GM19240 (cell line): ENCODE results near the gene CCBE1.

ENCODE experiments used
- DNase-seq: peaks from one replicate; pipeline ENCODE4 v3.0.0; 2011; ENCODE audit warnings: low spot score; ENCODE audit not compliant: insufficient read length

CCBE1 gene

GRCh38 chr18:59621027-59621426, 76.2 kb downstream of the CCBE1 start:
- no peak for DNase-seq

GRCh38 chr18:59620381-59620780, 76.8 kb downstream of the CCBE1 start:
- DNase-seq: no peak

GRCh38 chr18:59619816-59620215, 77.4 kb downstream of the CCBE1 start:
- no peak for DNase-seq

- DNase-seq: no peak
These were observed 79.7 kb downstream of the CCBE1 start for GRCh38 chr18:59617468-59617932.

DNA sequence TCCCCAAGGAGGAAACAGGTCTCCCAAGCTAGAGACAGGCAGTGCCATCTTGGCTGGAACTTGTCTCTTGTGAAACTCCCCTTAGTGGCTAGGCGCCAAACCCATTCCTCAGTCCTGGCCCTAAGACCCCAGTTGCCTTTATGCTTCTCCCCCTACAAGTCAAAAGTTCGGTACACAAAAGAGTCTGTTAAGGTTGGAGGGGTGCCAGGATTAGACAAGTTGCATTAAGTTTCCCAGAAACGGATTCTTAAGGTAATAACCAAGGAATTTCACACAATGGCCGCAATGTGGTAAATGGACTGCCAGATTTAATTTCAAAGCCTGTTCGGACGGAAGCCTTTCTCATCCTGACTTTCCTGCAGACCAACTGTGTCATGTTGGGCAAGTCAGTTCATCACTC, 80.7 kb downstream of the CCBE1 start:
- no peak for DNase-seq

GRCh38 chr18:59613903-59614302, 83.3 kb downstream of the CCBE1 start:
- DNase-seq: no peak

- no peak for DNase-seq
These were observed 84.8 kb downstream of the CCBE1 start for GRCh38 chr18:59612381-59612780.

GRCh38 chr18:59610546-59611140, 86.6 kb downstream of the CCBE1 start:
- no peak for DNase-seq

DNA sequence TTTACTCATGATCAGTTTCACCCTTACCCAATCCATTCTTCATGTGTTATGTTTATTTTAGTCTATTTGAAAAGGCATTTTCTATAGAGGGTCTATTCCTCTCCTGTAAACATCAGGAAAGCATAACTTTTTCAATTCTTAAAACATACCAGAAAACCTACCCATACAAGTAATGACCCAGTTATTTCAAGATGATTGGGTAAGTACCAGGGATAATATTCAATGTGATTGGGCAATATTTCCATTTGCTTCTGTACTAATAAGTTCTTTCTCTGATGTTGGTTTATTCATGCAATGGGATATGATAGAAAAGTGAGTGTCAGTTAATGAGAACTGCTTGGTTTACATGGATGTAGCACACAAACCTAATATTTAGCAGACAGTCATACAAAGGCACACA, 87.6 kb downstream of the CCBE1 start:
- no peak for DNase-seq

DNA sequence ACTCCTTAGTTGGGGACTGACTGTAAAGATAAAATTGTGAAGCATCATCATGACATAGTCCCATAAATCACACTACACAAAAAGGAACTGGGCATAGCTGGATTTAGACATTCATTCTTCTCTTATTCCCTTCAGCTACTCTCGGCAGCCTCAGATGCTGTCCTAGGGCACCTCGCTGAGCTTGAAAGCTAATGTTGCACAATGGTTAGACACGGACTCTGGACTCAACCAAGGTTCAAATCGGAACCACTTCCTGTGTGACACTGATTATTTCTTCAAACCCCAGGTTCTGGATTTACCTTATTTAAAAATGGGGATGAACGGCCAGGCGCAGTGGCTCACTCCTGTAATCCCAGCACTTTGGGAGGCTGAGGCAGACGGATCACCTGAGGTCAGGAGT, 89.8 kb downstream of the CCBE1 start:
- no peak for DNase-seq

- DNase-seq: no peak
These were observed 90.2 kb downstream of the CCBE1 start for GRCh38 chr18:59607078-59607379.

DNA sequence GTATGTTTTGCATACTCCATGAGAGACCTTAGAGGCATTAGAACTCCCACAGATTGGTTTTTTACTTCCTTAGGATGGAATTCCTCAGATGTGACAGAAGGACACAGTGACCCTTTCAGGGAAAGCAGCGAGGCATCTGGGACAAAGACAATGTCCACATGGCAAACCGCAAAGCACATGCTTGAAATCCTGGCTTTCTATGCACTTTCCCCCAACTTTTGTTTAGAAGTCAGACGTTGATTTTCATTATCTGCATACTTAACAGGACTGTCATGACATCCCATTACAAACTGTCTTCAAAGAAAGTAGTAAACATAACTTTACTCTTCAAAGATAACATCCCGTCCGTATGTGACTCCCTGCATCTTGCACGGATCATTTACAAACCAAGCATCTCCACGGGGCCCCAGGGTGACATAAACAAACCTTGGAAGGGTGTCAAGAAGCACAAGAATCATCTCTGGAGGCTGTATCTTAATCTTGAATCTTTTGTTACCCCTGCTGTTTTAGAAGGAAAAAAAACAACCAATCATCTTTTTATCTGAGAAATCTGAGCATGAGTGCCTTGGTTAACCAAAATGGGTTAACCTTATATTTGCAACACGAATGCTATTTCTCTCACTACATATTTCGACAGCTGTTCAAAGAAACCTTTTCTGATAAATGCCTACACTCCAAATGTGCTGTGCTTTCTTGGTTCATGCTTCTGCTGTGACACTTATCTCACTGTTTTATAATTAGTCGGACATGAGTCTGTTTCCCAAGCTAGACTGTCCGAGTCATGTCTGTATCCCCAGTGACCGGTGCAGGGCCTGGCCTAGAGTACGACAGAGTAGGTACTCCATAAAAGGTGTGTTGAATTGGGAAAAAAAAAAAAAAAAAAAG, 90.8 kb downstream of the CCBE1 start:
- DNase-seq: no peak

- no peak for DNase-seq
These were observed 91.5 kb downstream of the CCBE1 start for GRCh38 chr18:59605633-59606192.

GRCh38 chr18:59604877-59605276, 92.3 kb downstream of the CCBE1 start:
- DNase-seq: no peak

GRCh38 chr18:59597049-59597448, 100.2 kb downstream of the CCBE1 start:
- no peak for DNase-seq

DNA sequence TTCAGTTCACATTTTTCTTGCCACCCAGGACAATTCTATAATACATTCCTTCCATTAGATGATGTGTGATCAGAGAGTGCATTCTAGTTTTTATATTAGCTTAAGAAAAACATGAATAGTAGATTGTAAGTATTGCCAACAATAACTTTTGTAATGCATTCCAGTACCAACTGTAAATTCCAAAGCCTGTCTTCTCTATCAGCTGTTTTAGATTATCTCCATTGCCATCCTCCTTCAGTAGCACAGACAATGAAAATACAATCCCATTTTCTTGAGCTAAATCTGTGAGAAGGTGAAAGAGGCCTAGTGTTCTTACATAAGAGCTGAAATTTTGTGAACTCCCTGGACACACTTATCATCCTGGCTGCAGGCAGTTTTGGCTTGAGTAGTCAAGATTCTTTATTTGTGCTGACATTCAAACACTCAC, 103.9 kb downstream of the CCBE1 start:
- no peak for DNase-seq

GRCh38 chr18:59592624-59593023, 104.6 kb downstream of the CCBE1 start:
- DNase-seq: no peak

DNA sequence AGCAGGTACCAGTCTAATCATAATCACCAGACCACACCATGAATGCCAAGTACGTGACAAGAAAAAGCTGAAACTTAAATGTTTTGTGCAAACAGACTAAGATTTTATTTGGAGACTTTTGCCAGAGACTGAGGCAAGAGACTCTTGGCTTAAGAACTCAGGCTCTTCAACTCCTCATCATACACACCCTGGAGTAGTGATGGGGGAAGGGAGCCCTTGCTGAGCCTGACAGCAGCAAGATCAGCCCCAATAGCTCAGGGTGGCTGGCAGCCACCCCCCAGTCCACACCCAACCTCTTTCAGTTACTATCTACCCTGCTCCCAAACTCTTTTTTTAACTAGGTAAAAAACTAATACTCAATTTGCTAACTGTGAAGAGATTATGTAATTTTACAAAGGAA, 114.8 kb downstream of the CCBE1 start:
- DNase-seq: no peak

- DNase-seq: no peak
These were observed 117.7 kb downstream of the CCBE1 start for GRCh38 chr18:59579509-59579908.

- DNase-seq: no peak
These were observed 119.9 kb downstream of the CCBE1 start for GRCh38 chr18:59577386-59577655.

- DNase-seq: no peak
These were observed 120.5 kb downstream of the CCBE1 start for GRCh38 chr18:59576541-59577385.

DNA sequence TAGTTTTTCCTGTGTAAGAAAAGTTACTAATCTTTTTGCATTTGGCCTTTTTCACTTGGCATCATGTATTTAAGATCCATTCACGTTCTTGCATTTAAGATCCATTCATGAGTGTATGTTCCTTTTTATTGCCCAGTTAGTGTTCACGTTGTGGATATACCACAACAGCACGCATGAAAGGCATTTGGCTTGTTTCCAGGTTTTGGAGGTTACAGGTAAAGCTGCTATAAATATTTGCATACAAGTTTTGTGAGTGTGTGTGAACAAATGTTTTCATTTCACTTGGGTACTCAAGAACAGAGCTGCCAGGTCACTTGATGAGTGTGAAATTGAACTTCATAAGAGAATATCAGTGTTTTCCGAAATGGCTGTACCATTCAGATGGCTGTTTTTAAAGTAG, 121.2 kb downstream of the CCBE1 start:
- DNase-seq: no peak
